HEK293 (cell line): Measurements from ENCODE around the gene GPR63.

Experiments used
- CTCF ChIA-PET: fragments of 350-600 bp; formaldehyde crosslinking; extraction: SDS; loops from one replicate; lab custom pipeline; 2021; ENCODE audit warnings: antibody characterized with exemption; lab: Yijun Ruan, JAX
- POLR2A ChIA-PET: fragments of 300-600 bp; formaldehyde crosslinking; extraction: SDS; loops from one replicate; lab custom pipeline; 2020; ENCODE audit warnings: antibody characterized with exemption, inconsistent platforms; lab: Yijun Ruan, JAX
- H3K27ac ChIP-seq: fragments of 200-500 bp; sonication (Bioruptor generic); 2 replicates; pipeline ENCODE4 v1.5.1; 2014; ENCODE audit warnings: low read depth, low read length, control low read depth, inconsistent platforms; ENCODE audit errors: extremely low read depth
- H3K36me3 ChIP-seq, 2 experiments: fragments of 200-500 bp in 1 of 2; sonication (Bioruptor generic) in 1 of 2; 1 replicate in 1 of 2; 2 replicates in 1 of 2; pipeline ENCODE4 v1.5.1; 2014 to 2017; ENCODE audit warnings: inconsistent platforms in 2 of 2, low read length in 2 of 2; ENCODE audit not compliant: control insufficient read depth in 2 of 2, insufficient read depth in 1 of 2
- H3K4me1 ChIP-seq: fragments of 200-500 bp; sonication (Bioruptor generic); 2 replicates; pipeline ENCODE4 v1.5.1; 2014; ENCODE audit warnings: mild to moderate bottlenecking, low read length, inconsistent platforms; ENCODE audit not compliant: control insufficient read depth, insufficient read depth
- H3K4me3 ChIP-seq: 2 replicates; pipeline ENCODE4 v1.5.1; 2011; ENCODE audit warnings: low read depth, mild to moderate bottlenecking, control low read depth, low read length, moderate library complexity
- H3K9me3 ChIP-seq: fragments of 200-500 bp; sonication (Bioruptor generic); 2 replicates; pipeline ENCODE4 v1.5.1; 2014; ENCODE audit warnings: low read depth, low read length, inconsistent platforms; ENCODE audit not compliant: control insufficient read depth, insufficient read depth
- GLI4 ChIP-seq: fragments of 450-650 bp; formaldehyde crosslinking; IDR thresholded peaks from 2 replicates; pipeline ENCODE4 v1.5.1; 2016; ENCODE audit warnings: missing biosample characterization, missing genetic modification characterization
- GLIS1 ChIP-seq: fragments of 450-650 bp; formaldehyde crosslinking; IDR thresholded peaks from 2 replicates; pipeline ENCODE4 v1.5.1; 2016; ENCODE audit warnings: missing biosample characterization, missing genetic modification characterization
- REPIN1 ChIP-seq: fragments of 450-650 bp; formaldehyde crosslinking; IDR thresholded peaks from 2 replicates; pipeline ENCODE4 v1.5.1; 2017; ENCODE audit warnings: missing biosample characterization, missing genetic modification characterization, low read depth
- SP2 ChIP-seq: fragments of 450-650 bp; formaldehyde crosslinking; IDR thresholded peaks from 2 replicates; pipeline ENCODE4 v1.5.1; 2016; ENCODE audit warnings: missing biosample characterization, missing genetic modification characterization
- TRIM28 ChIP-seq: IDR thresholded peaks from 2 replicates; pipeline ENCODE4 v1.6.1; 2011; ENCODE audit warnings: low read length, control low read depth, borderline replicate concordance
- WT1 ChIP-seq: fragments of 450-650 bp; formaldehyde crosslinking; IDR thresholded peaks from 2 replicates; pipeline ENCODE4 v1.5.1; 2016; ENCODE audit warnings: missing biosample characterization, missing genetic modification characterization
- ZBTB17 ChIP-seq: fragments of 450-650 bp; formaldehyde crosslinking; IDR thresholded peaks from 2 replicates; pipeline ENCODE4 v1.5.1; 2016; ENCODE audit warnings: missing biosample characterization, missing genetic modification characterization
- ZFP41 ChIP-seq: fragments of 450-650 bp; formaldehyde crosslinking; IDR thresholded peaks from 2 replicates; pipeline ENCODE4 v1.5.1; 2016; ENCODE audit warnings: missing biosample characterization, missing genetic modification characterization, borderline replicate concordance
- ZNF121 ChIP-seq: fragments of 450-650 bp; formaldehyde crosslinking; IDR thresholded peaks from 2 replicates; pipeline ENCODE4 v1.5.1; 2016; ENCODE audit warnings: missing biosample characterization, missing genetic modification characterization
- ZNF155 ChIP-seq: fragments of 450-650 bp; formaldehyde crosslinking; IDR thresholded peaks from 2 replicates; pipeline ENCODE4 v1.5.1; 2016; ENCODE audit warnings: missing biosample characterization, missing genetic modification characterization
- ZNF169 ChIP-seq: fragments of 450-650 bp; formaldehyde crosslinking; IDR thresholded peaks from 2 replicates; pipeline ENCODE4 v1.5.1; 2016; ENCODE audit warnings: missing biosample characterization, missing genetic modification characterization
- ZNF239 ChIP-seq: fragments of 450-650 bp; formaldehyde crosslinking; IDR thresholded peaks from 2 replicates; pipeline ENCODE4 v1.5.1; 2016; ENCODE audit warnings: missing biosample characterization, missing genetic modification characterization
- ZNF341 ChIP-seq: fragments of 450-650 bp; formaldehyde crosslinking; IDR thresholded peaks from 2 replicates; pipeline ENCODE4; 2016; ENCODE audit warnings: low read depth, missing biosample characterization, missing genetic modification characterization
- ZNF350 ChIP-seq: fragments of 450-650 bp; formaldehyde crosslinking; IDR thresholded peaks from 2 replicates; pipeline ENCODE4 v1.5.0; 2017; ENCODE audit warnings: missing biosample characterization, mild to moderate bottlenecking, missing genetic modification characterization
- ZNF37A ChIP-seq: fragments of 450-650 bp; IDR thresholded peaks from 2 replicates; pipeline ENCODE4 v1.5.1; 2018; ENCODE audit warnings: missing biosample characterization, missing genetic modification characterization
- ZNF621 ChIP-seq: fragments of 450-650 bp; formaldehyde crosslinking; IDR thresholded peaks from 2 replicates; pipeline ENCODE4 v1.5.1; 2017; ENCODE audit warnings: missing biosample characterization, missing genetic modification characterization
- ZNF707 ChIP-seq: fragments of 450-650 bp; formaldehyde crosslinking; IDR thresholded peaks from 2 replicates; pipeline ENCODE4 v1.5.1; 2016; ENCODE audit warnings: missing biosample characterization, missing genetic modification characterization
- ZNF830 ChIP-seq: fragments of 450-650 bp; IDR thresholded peaks from 2 replicates; pipeline ENCODE4 v1.5.0; 2018; ENCODE audit warnings: missing biosample characterization, missing genetic modification characterization, low read depth, mild to moderate bottlenecking, moderate library complexity
- TF ChIP-seq, protein P1 (sequence below): fragments of 450-650 bp; formaldehyde crosslinking; IDR thresholded peaks from 2 replicates; pipeline ENCODE4 v1.5.1; 2016; ENCODE audit warnings: missing biosample characterization, missing genetic modification characterization
- TF ChIP-seq, protein P2 (sequence below): fragments of 450-650 bp; formaldehyde crosslinking; IDR thresholded peaks from 2 replicates; pipeline ENCODE4 v1.5.1; 2016; ENCODE audit warnings: missing biosample characterization, missing genetic modification characterization, borderline replicate concordance
- TF ChIP-seq, protein P3 (sequence below): fragments of 450-650 bp; formaldehyde crosslinking; IDR thresholded peaks from 2 replicates; pipeline ENCODE4 v1.5.1; 2016; ENCODE audit warnings: missing biosample characterization, missing genetic modification characterization
- TF ChIP-seq, protein P4 (sequence below): fragments of 450-650 bp; formaldehyde crosslinking; IDR thresholded peaks from 2 replicates; pipeline ENCODE4 v1.5.1; 2016; ENCODE audit warnings: missing biosample characterization, missing genetic modification characterization

GPR63 gene

GRCh38 chr6:96856856-96857255, 19.6 kb upstream of the GPR63 start:
- Histone ChIP-seq H3K9me3 (no peaks in the 10 kb centered on the region), H3K4me3 (no peak overlapping the region), H3K27ac (no peak overlapping the region), H3K36me3 (no peaks in the 10 kb centered on the region), H3K4me1 (no peaks in the 10 kb centered on the region)
- TF ChIP-seq, protein P1, sequence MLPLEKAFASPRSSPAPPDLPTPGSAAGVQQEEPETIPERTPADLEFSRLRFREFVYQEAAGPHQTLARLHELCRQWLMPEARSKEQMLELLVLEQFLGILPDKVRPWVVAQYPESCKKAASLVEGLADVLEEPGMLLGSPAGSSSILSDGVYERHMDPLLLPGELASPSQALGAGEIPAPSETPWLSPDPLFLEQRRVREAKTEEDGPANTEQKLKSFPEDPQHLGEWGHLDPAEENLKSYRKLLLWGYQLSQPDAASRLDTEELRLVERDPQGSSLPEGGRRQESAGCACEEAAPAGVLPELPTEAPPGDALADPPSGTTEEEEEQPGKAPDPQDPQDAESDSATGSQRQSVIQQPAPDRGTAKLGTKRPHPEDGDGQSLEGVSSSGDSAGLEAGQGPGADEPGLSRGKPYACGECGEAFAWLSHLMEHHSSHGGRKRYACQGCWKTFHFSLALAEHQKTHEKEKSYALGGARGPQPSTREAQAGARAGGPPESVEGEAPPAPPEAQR (tag by site-specific recombination), result no peak
- TF ChIP-seq, protein P2, sequence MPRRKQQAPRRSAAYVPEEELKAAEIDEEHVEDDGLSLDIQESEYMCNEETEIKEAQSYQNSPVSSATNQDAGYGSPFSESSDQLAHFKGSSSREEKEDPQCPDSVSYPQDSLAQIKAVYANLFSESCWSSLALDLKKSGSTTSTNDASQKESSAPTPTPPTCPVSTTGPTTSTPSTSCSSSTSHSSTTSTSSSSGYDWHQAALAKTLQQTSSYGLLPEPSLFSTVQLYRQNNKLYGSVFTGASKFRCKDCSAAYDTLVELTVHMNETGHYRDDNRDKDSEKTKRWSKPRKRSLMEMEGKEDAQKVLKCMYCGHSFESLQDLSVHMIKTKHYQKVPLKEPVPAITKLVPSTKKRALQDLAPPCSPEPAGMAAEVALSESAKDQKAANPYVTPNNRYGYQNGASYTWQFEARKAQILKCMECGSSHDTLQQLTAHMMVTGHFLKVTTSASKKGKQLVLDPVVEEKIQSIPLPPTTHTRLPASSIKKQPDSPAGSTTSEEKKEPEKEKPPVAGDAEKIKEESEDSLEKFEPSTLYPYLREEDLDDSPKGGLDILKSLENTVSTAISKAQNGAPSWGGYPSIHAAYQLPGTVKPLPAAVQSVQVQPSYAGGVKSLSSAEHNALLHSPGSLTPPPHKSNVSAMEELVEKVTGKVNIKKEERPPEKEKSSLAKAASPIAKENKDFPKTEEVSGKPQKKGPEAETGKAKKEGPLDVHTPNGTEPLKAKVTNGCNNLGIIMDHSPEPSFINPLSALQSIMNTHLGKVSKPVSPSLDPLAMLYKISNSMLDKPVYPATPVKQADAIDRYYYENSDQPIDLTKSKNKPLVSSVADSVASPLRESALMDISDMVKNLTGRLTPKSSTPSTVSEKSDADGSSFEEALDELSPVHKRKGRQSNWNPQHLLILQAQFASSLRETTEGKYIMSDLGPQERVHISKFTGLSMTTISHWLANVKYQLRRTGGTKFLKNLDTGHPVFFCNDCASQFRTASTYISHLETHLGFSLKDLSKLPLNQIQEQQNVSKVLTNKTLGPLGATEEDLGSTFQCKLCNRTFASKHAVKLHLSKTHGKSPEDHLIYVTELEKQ (tag by site-specific recombination), result no peak
- no peak for TF ChIP-seq ZBTB17 (tag by site-specific recombination)
- no peak for TF ChIP-seq ZNF341 (tag by site-specific recombination)
- no peak for TF ChIP-seq ZNF121
- no peak for TF ChIP-seq ZNF155 (tag by site-specific recombination)
- TF ChIP-seq ZNF350, result no peak
- no peak for TF ChIP-seq GLI4 (tag by site-specific recombination)
- TF ChIP-seq ZNF707, result no peak
- TF ChIP-seq, protein P3, sequence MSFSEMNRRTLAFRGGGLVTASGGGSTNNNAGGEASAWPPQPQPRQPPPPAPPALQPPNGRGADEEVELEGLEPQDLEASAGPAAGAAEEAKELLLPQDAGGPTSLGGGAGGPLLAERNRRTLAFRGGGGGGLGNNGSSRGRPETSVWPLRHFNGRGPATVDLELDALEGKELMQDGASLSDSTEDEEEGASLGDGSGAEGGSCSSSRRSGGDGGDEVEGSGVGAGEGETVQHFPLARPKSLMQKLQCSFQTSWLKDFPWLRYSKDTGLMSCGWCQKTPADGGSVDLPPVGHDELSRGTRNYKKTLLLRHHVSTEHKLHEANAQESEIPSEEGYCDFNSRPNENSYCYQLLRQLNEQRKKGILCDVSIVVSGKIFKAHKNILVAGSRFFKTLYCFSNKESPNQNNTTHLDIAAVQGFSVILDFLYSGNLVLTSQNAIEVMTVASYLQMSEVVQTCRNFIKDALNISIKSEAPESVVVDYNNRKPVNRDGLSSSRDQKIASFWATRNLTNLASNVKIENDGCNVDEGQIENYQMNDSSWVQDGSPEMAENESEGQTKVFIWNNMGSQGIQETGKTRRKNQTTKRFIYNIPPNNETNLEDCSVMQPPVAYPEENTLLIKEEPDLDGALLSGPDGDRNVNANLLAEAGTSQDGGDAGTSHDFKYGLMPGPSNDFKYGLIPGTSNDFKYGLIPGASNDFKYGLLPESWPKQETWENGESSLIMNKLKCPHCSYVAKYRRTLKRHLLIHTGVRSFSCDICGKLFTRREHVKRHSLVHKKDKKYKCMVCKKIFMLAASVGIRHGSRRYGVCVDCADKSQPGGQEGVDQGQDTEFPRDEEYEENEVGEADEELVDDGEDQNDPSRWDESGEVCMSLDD (tag by site-specific recombination), result no peak
- no peak for TF ChIP-seq ZNF830 (tag by site-specific recombination)
- no peak for TF ChIP-seq REPIN1
- TF ChIP-seq ZNF37A (tag by site-specific recombination), result no peak
- POLR2A ChIA-PET, result no interaction called here
- CTCF ChIA-PET, result no interaction called here

DNA sequence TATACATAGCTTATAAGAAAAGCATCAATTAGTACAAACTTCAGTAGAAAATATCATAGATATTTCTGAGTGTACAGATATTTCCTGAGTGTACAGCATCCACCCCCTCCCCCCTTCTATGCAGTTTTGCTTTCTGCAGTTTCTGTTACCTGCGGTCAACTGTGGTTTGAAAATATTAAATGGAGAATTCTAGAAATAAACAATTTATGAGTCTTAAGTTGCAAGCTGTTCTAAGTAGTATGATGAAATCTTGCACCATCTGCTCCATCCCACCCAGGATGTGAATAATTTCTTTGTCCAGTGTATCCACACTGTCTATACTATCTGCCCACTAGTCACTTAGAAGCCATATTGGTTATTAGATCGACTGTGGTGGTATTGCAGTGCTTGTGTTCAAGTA, 15.8 kb upstream of the GPR63 start:
- no peak overlapping the region for H3K4me3 ChIP-seq
- H3K27ac ChIP-seq, result no peak overlapping the region

More for the DNA sequence above, 15.8 kb upstream of the GPR63 start:
- TF ChIP-seq SP2, result no peak
- TF ChIP-seq TRIM28, result no peak
- no peak for TF ChIP-seq GLIS1 (tag by site-specific recombination)
- TF ChIP-seq ZNF169 (tag by site-specific recombination), result no peak
- no peak for TF ChIP-seq ZNF239 (tag by site-specific recombination)
- TF ChIP-seq, protein P4, sequence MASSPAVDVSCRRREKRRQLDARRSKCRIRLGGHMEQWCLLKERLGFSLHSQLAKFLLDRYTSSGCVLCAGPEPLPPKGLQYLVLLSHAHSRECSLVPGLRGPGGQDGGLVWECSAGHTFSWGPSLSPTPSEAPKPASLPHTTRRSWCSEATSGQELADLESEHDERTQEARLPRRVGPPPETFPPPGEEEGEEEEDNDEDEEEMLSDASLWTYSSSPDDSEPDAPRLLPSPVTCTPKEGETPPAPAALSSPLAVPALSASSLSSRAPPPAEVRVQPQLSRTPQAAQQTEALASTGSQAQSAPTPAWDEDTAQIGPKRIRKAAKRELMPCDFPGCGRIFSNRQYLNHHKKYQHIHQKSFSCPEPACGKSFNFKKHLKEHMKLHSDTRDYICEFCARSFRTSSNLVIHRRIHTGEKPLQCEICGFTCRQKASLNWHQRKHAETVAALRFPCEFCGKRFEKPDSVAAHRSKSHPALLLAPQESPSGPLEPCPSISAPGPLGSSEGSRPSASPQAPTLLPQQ (tag by site-specific recombination), result no peak
- TF ChIP-seq ZFP41 (tag by site-specific recombination), result no peak
- no peak for TF ChIP-seq ZNF621
- no peak for TF ChIP-seq WT1 (tag by site-specific recombination)
- ChIA-PET POLR2A (no interaction called here), CTCF (no interaction called here)
- H3K9me3 ChIP-seq, result no peaks in the 10 kb centered on the region
- H3K36me3 ChIP-seq, result no peaks in the 10 kb centered on the region
- no peaks in the 10 kb centered on the region for H3K4me1 ChIP-seq
